ENCODE measurements around the gene TRAK1. TPM values are rescaled to one million over a fixed set of nuclear protein-coding genes. Genes with fewer than 3 reads are reported as not detected.

Gene TRAK1
- total and polyA plus RNA-seq, 10 of the 15 experiments (the other 5 are each of a cell fraction or from before 2014, with no cell fraction given): 6.6 to 46.2 (median 23.7) TPM

DNA sequence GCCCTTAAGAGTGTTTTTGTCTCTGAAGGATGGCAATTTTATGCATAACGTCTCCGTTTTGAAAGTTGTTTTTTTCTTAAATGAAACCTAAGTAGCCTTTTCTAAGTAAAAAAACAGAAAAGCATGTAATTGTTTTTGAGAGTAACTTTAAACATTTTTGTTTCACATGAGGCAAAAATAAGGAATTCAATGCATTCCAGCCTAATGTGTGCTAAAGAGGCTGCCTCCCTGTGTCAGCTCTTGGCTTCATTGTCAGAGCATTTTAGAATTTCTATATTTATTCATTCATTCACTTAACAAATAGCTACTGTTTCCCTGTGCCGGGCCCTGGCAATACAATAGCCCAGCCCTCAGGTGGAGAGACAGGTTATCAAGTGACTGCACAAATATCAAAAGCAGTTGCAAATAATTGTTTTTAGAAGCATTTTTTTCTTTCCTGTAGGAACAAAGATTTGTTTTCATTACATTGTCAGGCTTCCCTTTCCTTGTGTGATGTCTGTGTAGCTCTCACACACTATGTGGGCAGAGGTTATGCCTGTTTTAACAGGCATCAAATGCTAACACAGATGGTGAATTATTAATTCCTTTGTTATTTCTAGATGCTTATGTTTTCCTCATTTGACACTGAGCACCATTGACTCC is 93.0 kb downstream of the TRAK1 start:
- Histone ChIP-seq H3K36me3 (ENCODE audit: control insufficient read depth in 2 of 2, insufficient read depth in 2 of 2, low read length in 1 of 2) (peaks cover 4 to 13% of the 10 kb centered on the region in 2 experiments; a peak in 3 of 4 replicates), H2AFZ (ENCODE audit: control insufficient read depth, low read depth, low read length) (no peak overlapping the region), H3K9ac (ENCODE audit: control insufficient read depth, insufficient read depth, low read length) (no peak overlapping the region), H3K4me3 (no peak overlapping the region), H3K27ac (ENCODE audit: control insufficient read depth, insufficient read depth) (no peak overlapping the region), H3K4me1 (ENCODE audit: control insufficient read depth, insufficient read depth, low read length) (peaks cover 2% of the 10 kb centered on the region; the same call in 1 of the 2 replicates), H3K9me3 (replicated peaks; ENCODE audit: control insufficient read depth, insufficient read depth, low read length) (no peaks in the 10 kb centered on the region), H3K4me2 (ENCODE audit: control insufficient read depth, insufficient read depth) (no peak overlapping the region), H3K79me2 (ENCODE audit: control insufficient read depth, insufficient read depth, low read length) (peaks cover 2% of the 10 kb centered on the region), H3K27me3 (replicated peaks in 1 of 2; ENCODE audit: control insufficient read depth in 2 of 2, insufficient read depth in 2 of 2, low read length in 1 of 2) (no peaks in the 10 kb centered on the region), H4K20me1 (ENCODE audit: control insufficient read depth, insufficient read depth) (no peaks in the 10 kb centered on the region)
- ATAC-seq (no peak), FAIRE-seq (no peak), DNase-seq (ENCODE audit: low read depth, low spot score) (no peak)
- SMC1A ChIA-PET (ENCODE audit: uncharacterized antibody, unreplicated experiment): interaction anchor here (1.0 kb wide), 2 partner anchors 10 to 58 kb away, joined by 3 read pairs; no protein-coding TSS in a partner anchor
- BruUV-seq (replicated peaks): no TSS peak
- POLR2A ChIA-PET: no interaction called here
- WGBS (ENCODE audit: insufficient coverage, insufficient replicate concordance, low lambda C conversion rate, missing lambda C conversion rate): 99% methylated on average over 3 of the region's 3 CpGs
- CTCF ChIA-PET: interaction anchor here (2.3 to 12.4 kb wide), 2 partner anchors 9 to 64 kb away, joined by 10 to 130 read pairs; no protein-coding TSS in a partner anchor
- in situ Hi-C loops (cut with MboI): no loop called here
- RAD21 ChIA-PET (ENCODE audit: unreplicated experiment): interaction anchor here (1.1 to 1.5 kb wide), 2 partner anchors 14 to 63 kb away, joined by 3 to 4 read pairs; no protein-coding TSS in a partner anchor
- no peak for TF ChIP-seq TAF1 (IDR thresholded peaks at IDR 0.05; ENCODE audit: borderline replicate concordance, low read depth, low read length)
- intact Hi-C loops (cut with micrococcal nuclease; ENCODE audit: unreplicated experiment): no loop called here

DNA sequence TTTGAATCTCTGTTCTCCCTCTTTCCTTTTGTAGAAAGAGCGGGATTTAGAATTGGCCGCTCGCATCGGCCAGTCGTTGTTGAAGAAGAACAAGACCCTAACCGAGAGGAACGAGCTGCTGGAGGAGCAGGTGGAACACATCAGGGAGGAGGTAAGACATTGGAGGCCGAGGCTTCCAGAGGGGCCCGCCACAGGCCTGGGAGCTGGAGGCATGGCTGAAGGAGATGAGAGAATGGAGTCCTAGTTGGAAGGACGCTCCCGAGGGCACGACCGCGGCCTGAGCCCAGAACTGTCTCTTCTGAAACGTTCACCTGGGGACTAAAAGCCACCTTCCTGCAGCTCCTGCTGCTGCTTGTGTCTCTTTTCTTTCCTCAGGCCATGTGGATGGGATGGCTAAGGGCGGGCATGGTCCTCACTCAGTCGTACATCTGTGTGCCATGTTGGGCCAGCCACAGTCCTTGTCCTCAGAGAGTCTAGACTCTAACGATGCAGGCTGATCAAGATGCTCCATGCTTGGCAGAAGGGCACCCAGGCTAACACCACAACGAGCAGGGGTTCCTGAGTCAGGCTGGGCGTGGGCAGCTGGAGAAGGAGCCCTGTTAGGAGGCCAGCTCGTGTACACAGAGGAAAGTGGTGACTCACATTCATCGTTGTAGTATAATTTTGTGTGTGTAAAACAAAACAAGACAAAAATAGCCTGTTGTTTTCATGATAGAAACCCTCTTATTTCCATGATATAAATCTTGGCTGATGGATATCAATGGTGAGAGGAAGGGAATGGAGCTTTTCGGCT is 93.7 kb downstream of the TRAK1 start:
- SMC1A ChIA-PET (ENCODE audit: uncharacterized antibody, unreplicated experiment): interaction anchor here (0.9 to 1.0 kb wide), 3 partner anchors 11 to 59 kb away, joined by 3 read pairs; no protein-coding TSS in a partner anchor
- no peak for DNase-seq (ENCODE audit: low read depth, low spot score)
- Histone ChIP-seq H3K27ac (ENCODE audit: control insufficient read depth, insufficient read depth) (no peak overlapping the region), H3K4me3 (no peak overlapping the region), H3K27me3 (replicated peaks in 1 of 2; ENCODE audit: control insufficient read depth in 2 of 2, insufficient read depth in 2 of 2, low read length in 1 of 2) (no peaks in the 10 kb centered on the region), H3K4me2 (ENCODE audit: control insufficient read depth, insufficient read depth) (no peak overlapping the region), H4K20me1 (ENCODE audit: control insufficient read depth, insufficient read depth) (no peaks in the 10 kb centered on the region), H2AFZ (ENCODE audit: control insufficient read depth, low read depth, low read length) (no peak overlapping the region), H3K9ac (ENCODE audit: control insufficient read depth, insufficient read depth, low read length) (no peak overlapping the region), H3K4me1 (ENCODE audit: control insufficient read depth, insufficient read depth, low read length) (no peaks in the 10 kb centered on the region), H3K9me3 (replicated peaks; ENCODE audit: control insufficient read depth, insufficient read depth, low read length) (no peaks in the 10 kb centered on the region), H3K79me2 (ENCODE audit: control insufficient read depth, insufficient read depth, low read length) (no peaks in the 10 kb centered on the region), H3K36me3 (ENCODE audit: control insufficient read depth in 2 of 2, insufficient read depth in 2 of 2, low read length in 1 of 2) (peaks cover 4 to 14% of the 10 kb centered on the region in 2 experiments; a peak in 3 of 4 replicates)
- POLR2A ChIA-PET: no interaction called here
- RAD21 ChIA-PET (ENCODE audit: unreplicated experiment): interaction anchor here (1.0 to 1.5 kb wide), 3 partner anchors 9 to 62 kb away, joined by 3 to 4 read pairs (median 3); no protein-coding TSS in a partner anchor
- in situ Hi-C loops (cut with MboI) (no loop called here), intact Hi-C loops (cut with micrococcal nuclease; ENCODE audit: unreplicated experiment) (no loop called here)
- no peak for FAIRE-seq
- WGBS (ENCODE audit: insufficient coverage, insufficient replicate concordance, low lambda C conversion rate, missing lambda C conversion rate): 95% methylated on average over 23 of the region's 23 CpGs
- CTCF ChIA-PET: interaction anchor here (2.3 to 12.4 kb wide), 2 partner anchors 8 to 65 kb away, joined by 10 to 130 read pairs; no protein-coding TSS in a partner anchor
- BruUV-seq (replicated peaks): no TSS peak
- no peak for ATAC-seq
- TF ChIP-seq, protein P1, sequence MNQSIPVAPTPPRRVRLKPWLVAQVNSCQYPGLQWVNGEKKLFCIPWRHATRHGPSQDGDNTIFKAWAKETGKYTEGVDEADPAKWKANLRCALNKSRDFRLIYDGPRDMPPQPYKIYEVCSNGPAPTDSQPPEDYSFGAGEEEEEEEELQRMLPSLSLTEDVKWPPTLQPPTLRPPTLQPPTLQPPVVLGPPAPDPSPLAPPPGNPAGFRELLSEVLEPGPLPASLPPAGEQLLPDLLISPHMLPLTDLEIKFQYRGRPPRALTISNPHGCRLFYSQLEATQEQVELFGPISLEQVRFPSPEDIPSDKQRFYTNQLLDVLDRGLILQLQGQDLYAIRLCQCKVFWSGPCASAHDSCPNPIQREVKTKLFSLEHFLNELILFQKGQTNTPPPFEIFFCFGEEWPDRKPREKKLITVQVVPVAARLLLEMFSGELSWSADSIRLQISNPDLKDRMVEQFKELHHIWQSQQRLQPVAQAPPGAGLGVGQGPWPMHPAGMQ (IDR thresholded peaks at IDR 0.05; ENCODE audit: borderline replicate concordance): no peak
- TF ChIP-seq CHD4 (IDR thresholded peaks at IDR 0.05): no peak
- no peak for TF ChIP-seq GATAD2B (conservative IDR thresholded peaks at IDR 0.05; ENCODE audit: low read depth)
- no peak for TF ChIP-seq ASH2L (IDR thresholded peaks at IDR 0.05; ENCODE audit: borderline replicate concordance, low read depth)
- TF ChIP-seq NR2C1 (IDR thresholded peaks at IDR 0.05): no peak
- TF ChIP-seq, protein P2, sequence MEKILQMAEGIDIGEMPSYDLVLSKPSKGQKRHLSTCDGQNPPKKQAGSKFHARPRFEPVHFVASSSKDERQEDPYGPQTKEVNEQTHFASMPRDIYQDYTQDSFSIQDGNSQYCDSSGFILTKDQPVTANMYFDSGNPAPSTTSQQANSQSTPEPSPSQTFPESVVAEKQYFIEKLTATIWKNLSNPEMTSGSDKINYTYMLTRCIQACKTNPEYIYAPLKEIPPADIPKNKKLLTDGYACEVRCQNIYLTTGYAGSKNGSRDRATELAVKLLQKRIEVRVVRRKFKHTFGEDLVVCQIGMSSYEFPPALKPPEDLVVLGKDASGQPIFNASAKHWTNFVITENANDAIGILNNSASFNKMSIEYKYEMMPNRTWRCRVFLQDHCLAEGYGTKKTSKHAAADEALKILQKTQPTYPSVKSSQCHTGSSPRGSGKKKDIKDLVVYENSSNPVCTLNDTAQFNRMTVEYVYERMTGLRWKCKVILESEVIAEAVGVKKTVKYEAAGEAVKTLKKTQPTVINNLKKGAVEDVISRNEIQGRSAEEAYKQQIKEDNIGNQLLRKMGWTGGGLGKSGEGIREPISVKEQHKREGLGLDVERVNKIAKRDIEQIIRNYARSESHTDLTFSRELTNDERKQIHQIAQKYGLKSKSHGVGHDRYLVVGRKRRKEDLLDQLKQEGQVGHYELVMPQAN (conservative IDR thresholded peaks at IDR 0.05): no peak
- TF ChIP-seq RAD51 (IDR thresholded peaks at IDR 0.05): no peak
- no peak for TF ChIP-seq KLF5 (IDR thresholded peaks at IDR 0.05; ENCODE audit: partially characterized antibody)
- no peak for TF ChIP-seq FOS (IDR thresholded peaks at IDR 0.05; ENCODE audit: borderline replicate concordance, extremely low read depth, insufficient read length)
- TF ChIP-seq CHD2 (IDR thresholded peaks at IDR 0.05; ENCODE audit: borderline replicate concordance, low read depth, low read length): no peak

All from GM12878 (cell line).